GM08714 (cell line): ENCODE measurements around the gene SEC16A.

Source experiments
- H3K4me3 ChIP-seq: fragments of 200-500 bp; sonication (Bioruptor generic); 2 replicates; pipeline ENCODE4 v1.5.1; 2014; ENCODE audit warnings: mild to moderate bottlenecking, low read length, inconsistent platforms
- ZNF274 ChIP-seq: IDR thresholded peaks from 2 replicates; pipeline ENCODE4 v1.6.1; 2012; ENCODE audit warnings: mild to moderate bottlenecking, low read depth, low read length

SEC16A gene

GRCh38 chr9:136400038-136400834 lies 82.6 kb downstream of the SEC16A start, which contains the start of gene SNAPC4:
SNAPC4 (minus strand) TSS chr9:136400170; CDS start chr9:136398428, 1,742 bp downstream.
- H3K4me3 ChIP-seq: peak within 1 kb of the TSS; percentile 84
- no peak for TF ChIP-seq ZNF274

- TF ChIP-seq ZNF274: no peak
- peak overlapping the region; percentile 84 for H3K4me3 ChIP-seq
Measured at GRCh38 chr9:136399176-136400037, 83.4 kb downstream of the SEC16A start.

GRCh38 chr9:136398286-136398685 lies 84.6 kb downstream of the SEC16A start:
- H3K4me3 ChIP-seq: no peak overlapping the region; the same call in 1 of the 2 replicates
- TF ChIP-seq ZNF274: no peak

DNA sequence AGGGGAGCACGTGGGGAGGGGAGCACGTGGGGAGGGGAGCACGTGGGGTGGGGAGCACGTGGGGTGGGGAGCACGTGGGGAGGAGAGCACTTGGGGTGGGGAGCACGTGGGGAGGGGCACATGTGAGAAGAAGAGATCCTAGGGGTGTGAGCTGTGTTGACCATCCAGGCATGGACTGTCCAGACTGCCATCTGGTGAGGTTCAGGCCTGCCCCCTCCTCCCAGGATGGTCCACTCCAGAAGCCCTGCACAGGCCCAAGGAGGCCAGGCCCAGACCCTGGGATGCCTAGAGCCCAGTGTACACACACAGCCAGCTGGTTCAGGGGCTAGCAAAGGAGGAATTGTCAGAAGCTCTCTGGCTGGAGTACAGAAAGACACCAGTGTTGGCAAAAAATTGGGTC lies 85.2 kb downstream of the SEC16A start:
- TF ChIP-seq ZNF274: no peak
- H3K4me3 ChIP-seq: no peak overlapping the region

- no peak for TF ChIP-seq ZNF274
- no peak overlapping the region for H3K4me3 ChIP-seq
Measured at GRCh38 chr9:136396219-136396515, 86.7 kb downstream of the SEC16A start.

- H3K4me3 ChIP-seq: no peak overlapping the region
- no peak for TF ChIP-seq ZNF274
Measured at GRCh38 chr9:136395345-136396218, 87.3 kb downstream of the SEC16A start.

DNA sequence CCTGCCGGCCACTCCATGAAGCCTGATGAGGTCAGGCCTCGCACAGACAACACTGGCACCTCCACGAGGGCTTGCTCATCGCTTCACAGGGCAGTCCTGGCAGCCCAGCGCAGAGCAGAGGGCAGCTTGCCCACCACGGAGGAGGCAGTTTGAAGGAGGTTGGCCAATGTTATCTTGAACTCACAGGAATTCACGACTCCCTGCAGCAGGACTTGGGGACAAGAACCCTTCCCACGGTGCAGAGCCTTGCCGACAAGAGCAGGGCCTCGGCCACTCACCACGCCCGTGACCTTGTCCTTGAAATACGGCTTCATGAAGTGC lies 87.9 kb downstream of the SEC16A start:
- TF ChIP-seq ZNF274: no peak
- H3K4me3 ChIP-seq: no peak overlapping the region

GRCh38 chr9:136394312-136395019 lies 88.4 kb downstream of the SEC16A start:
- no peak for TF ChIP-seq ZNF274
- H3K4me3 ChIP-seq: no peak overlapping the region

DNA sequence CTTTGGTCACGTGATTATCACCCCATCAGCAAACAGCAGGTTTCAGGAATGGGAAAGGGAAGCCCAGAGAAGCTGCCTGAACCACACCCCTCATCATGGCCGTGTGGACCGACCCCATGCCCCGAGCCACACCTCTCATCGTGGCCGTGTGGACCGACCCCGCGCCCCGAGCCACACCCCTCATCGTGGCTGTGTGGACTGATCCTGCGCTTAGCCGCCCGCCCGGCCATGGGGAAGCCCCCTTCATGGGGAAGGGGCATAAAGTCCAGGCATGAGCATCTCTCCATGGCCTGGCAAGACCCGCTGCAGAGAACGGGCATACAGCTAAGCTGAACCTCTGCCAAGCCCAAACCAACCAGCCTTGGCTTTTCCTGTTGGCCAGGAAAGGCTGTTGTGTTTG lies 89.3 kb downstream of the SEC16A start:
- no peak for TF ChIP-seq ZNF274
- no peak overlapping the region for H3K4me3 ChIP-seq

DNA sequence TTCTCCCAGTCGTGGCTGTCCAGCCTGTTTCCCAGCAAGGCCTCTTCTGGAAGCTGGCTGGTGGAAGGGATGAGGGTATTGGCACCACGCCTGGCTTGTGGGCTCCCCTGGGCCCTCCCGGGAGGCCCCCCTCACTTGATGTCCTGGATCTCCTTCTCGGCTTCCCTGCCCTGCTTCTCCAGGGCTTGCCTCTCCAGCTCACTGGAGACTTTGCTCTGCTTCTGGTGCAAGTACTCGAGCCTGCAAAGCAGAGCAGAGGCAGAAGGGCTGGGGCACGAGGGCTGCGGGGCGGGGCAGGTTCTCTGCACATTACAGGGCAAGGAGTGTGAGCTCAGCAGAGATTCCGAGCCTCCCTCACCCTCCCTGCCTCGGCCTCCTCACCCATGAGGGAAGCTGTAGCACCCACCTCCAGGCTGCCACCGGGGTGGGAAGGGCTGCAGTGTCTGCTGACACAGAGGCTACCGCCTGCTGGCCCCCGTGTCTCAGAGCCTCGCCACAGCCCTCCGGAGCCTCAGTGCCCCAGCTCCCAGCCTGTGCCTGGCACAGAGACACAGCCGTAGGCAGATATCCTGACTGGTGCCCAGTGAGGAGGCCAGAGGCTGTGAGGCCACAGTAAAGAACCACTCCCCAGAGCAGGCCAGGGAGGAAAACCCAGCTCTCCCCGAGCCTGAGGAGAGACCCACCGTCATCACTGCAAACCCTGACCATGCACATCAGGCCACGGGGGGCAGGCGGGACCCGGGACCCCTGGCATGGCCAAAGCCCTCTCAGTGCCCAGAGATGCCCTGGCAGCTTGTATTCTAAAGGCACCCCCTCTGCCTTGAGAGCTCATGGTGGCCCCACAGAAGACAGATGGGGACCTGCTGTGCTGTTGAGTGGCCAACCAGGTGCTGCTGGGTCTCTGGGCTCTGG lies 90.0 kb downstream of the SEC16A start:
- TF ChIP-seq ZNF274: no peak
- H3K4me3 ChIP-seq: no peak overlapping the region

GRCh38 chr9:136391737-136392537 lies 90.9 kb downstream of the SEC16A start:
- H3K4me3 ChIP-seq: no peak overlapping the region
- no peak for TF ChIP-seq ZNF274
